CD4-positive, alpha-beta T cell treated with Interleukin-10 for 1 hour (primary cell): Measurements from ENCODE around the gene RCBTB1.

Source experiments
- DNase-seq: peaks from one replicate; pipeline ENCODE4 v3.0.0-alpha.2; 2020

Gene RCBTB1

DNA sequence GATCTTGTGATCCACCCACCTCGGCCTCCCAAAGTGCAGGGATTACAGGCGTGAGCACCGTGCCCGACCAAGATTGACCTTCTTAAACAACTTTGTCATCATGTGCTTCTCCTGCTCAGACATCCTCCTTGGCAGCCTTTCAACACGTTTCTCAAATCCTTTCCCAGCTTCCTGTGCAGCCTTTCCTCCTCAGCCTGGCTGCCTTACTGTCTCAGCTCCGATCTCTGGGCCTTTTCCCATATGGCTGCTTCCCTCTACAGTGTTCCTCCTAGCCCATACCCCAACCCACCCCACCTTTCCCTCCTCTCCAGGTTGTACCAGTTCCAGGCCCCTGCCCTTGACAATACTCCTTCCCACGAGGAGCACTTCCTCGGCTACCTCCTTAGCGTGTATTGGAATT, 82.4 kb downstream of the RCBTB1 start:
- no peak for DNase-seq

DNA sequence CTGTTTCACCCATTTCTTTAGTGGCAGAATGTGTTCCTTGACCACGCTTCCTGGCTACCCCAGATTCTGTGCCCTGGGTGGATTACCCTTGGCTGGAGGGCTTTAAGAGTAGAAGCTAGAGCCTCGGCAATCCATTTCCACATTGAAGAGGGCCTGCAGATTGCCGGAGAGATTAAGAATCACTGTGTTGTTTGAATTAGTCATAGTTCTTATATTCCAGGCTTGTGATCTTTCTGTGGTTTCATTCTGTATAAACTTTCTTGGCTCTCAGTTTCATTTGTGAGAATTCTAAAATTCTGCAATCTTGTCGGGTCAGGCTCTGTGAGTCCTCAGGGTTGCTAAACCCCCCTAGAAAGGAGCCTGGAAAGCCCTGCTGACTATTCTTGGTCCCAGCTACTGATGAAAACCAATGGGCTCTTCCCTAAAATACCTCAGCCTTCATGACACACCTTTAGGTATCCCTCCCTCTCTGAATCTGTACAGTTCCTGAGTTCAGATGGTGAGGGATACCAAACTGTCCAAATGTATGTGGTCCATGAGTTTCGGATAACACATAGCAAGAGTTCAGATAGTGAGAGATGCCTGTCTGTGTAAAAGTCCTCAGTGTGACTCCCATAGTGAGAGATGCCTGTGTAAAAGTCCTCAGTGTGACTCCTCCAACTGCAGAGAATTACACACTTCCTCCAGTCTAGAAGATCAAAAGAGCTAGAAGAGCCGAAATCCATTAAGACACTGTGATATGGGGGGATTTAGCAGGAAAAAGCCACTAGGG, 85.3 kb downstream of the RCBTB1 start:
- peak; percentile 33 for DNase-seq

DNA sequence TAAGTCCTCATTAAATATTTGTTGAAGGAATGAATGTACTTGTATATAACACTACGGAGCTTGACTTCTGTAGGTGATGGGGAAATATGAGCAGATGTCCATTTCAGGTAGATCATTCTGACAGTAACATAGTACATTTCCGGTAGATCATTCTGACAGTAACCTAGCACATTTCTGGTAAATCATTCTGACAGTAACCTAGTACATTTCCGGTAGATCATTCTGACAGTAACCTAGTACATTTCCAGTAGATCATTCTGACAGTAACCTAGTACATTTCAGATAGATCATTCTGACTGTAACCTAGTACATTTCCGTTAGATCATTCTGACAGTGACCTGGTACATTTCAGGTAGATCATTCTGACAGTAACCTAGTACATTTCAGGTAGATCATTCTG, 87.2 kb downstream of the RCBTB1 start:
- peak; percentile 70 for DNase-seq

DNA sequence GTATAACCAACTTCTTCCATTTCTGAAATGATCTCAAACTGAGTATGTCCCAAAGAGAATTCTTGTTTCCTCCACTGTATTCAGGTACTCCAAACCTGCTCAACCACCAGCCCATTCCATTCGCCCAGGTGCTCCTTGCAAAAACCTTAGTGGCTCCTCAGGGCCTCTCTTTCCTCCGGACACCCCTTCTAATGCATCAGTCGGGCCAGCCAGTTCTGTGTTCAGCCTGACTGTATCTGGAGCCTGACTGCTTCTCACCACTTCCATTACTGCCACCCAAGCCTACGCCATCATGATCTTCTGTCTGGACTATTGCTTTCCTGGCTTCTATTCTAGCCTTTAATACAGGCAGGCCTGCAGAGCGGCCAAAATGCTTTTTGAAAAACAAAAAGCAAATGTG, 88.1 kb downstream of the RCBTB1 start:
- DNase-seq: no peak

DNA sequence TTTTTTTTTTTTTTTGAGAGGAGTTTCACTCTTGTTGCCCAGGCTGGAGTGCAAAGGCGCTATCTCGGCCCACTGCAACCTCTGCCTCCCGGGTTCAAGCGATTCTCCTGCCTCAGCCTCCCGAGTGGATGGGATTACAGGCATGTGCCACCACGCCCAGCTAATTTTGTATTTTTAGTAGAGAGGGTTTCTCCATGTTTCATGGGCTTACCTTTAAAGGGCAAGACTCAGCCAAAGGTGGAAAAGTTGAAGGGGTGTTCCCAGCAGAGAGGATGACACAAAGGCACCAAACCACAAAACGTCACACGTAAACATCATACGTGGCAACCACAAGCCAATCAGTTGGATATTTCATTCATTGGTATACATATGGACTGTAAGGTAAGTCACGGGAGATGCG, 88.5 kb downstream of the RCBTB1 start:
- peak; percentile 82 for DNase-seq

DNA sequence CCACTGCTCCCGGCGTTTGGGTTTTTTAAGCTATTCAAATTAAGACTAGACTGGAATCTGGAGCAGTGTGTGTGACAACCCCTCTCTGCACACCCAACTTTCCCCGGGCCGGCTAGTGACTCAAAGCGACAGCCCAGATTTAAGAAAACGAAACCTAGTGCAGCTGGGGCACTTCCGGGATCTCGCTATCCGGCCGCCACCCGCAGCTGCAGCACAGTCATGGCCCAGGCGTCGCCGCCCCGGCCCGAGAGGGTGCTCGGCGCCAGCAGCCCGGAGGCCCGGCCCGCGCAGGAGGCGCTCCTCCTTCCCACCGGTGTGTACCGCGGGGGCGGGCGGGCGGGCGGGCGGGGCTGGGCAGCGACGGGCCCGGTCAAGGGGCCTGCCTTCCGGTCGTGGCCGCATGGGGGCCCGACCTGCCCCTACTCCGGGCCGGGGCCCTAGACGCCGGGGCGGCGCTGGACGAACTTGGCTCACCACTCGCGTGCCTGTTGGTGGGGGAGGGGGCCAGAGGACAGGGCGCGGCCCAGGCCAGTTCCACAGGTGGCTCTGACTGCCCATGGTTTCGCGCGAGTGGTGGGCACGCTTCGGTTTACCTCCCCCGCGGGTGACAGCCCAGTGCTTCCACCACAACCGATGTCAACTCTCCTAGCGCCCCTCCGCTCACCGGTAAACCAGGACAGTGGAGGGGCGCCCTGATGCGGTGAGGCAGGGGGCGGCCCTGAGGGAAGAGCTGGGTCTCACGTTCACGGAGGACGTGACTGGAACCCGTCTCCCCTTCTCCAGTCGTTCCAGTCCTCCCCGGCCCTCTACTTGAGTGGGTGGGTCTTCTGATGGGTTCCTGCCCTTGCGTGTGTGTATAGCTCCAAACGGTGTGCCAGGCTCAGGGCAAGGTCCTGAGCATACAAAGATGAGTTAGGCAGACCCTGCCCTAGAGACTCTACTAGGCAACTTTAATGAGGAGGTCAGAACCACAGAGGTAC, 89.3 kb downstream of the RCBTB1 start, which contains the start of gene PHF11:
Gene PHF11 (plus strand): TSS at position 171 of the 980 bp plus-strand sequence. CDS start 49 bp downstream, at position 220.
- DNase-seq: peak; percentile 90

DNA sequence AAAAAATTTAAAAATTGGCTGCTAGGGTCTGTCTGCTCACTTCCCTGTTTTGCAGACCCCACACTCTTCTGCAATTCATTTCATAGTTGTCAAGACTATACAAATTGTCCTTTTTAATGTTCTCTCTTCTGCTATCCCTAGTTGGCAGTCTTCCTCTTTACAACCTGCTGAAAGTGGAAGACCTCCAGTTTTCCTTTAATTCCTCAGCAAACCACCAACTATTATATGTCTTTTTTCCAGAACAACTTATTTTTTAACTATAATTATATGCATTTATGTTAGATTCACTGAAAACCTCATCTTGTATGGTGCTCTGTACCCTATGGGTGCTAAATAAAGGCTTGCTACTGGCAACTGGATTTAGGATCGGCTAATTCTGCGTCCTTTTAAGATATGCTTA, 90.7 kb downstream of the RCBTB1 start:
- no peak for DNase-seq

DNA sequence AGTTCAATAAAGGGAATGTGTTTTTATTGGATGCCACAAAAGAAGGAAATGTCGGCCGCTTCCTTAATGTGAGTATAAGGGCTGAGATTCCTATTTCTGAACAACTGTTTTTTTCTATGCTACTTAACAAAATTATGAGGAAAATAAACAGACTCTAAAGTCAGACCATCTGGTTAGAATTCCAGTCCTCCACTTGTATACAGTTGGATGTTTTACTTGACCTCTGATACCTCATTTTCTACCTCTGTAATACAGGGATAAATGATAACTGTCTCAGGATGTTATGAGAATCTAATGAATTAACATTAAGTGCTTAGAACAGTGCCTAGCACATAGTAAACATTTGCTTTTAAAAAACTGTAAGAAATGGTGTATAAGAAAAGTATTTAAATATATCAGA, 96.8 kb downstream of the RCBTB1 start:
- DNase-seq: no peak
